GM19023 (cell line): Measurements from ENCODE around the gene MGAT4B.

Experiments
- ATAC-seq: cut with Tn5 transposase; IDR thresholded peaks from one replicate; pipeline ENCODE4 v1.9.1; 2021; ENCODE audit warnings: mild to moderate bottlenecking, moderate library complexity; ENCODE audit not compliant: unreplicated experiment

MGAT4B gene

GRCh38 chr5:179812997-179813607, 6.4 kb upstream of the MGAT4B start:
- no peak for ATAC-seq

GRCh38 chr5:179812135-179812825, 5.6 kb upstream of the MGAT4B start:
- ATAC-seq, result no peak

- peak; percentile 16 for ATAC-seq
Measured at GRCh38 chr5:179805529-179806249, 977 bp downstream of the MGAT4B start.

GRCh38 chr5:179805070-179805528, 1.6 kb downstream of the MGAT4B start:
- no peak for ATAC-seq

- no peak for ATAC-seq
Measured at GRCh38 chr5:179804555-179804947, 2.1 kb downstream of the MGAT4B start.

- ATAC-seq, result no peak
Measured at GRCh38 chr5:179803651-179804554, 2.8 kb downstream of the MGAT4B start.

- ATAC-seq, result no peak
Measured at GRCh38 chr5:179802950-179803562, 3.6 kb downstream of the MGAT4B start.

- ATAC-seq, result no peak
Measured at GRCh38 chr5:179802207-179802883, 4.3 kb downstream of the MGAT4B start.

- no peak for ATAC-seq
Measured at GRCh38 chr5:179801304-179802206, 5.1 kb downstream of the MGAT4B start.

- no peak for ATAC-seq
Measured at GRCh38 chr5:179800696-179801201, 5.9 kb downstream of the MGAT4B start.

- ATAC-seq, result no peak
Measured at GRCh38 chr5:179800071-179800695, 6.5 kb downstream of the MGAT4B start.

GRCh38 chr5:179799644-179799973, 7.1 kb downstream of the MGAT4B start:
- ATAC-seq, result no peak

GRCh38 chr5:179798771-179799643, 7.7 kb downstream of the MGAT4B start:
- no peak for ATAC-seq

GRCh38 chr5:179798144-179798770, 8.4 kb downstream of the MGAT4B start:
- no peak for ATAC-seq

- ATAC-seq, result no peak
Measured at GRCh38 chr5:179797741-179798140, 8.9 kb downstream of the MGAT4B start.

GRCh38 chr5:179796877-179797608, 9.6 kb downstream of the MGAT4B start:
- ATAC-seq, result no peak
